ENCODE measurements around the gene WT1. TPM values are rescaled to one million over a fixed set of nuclear protein-coding genes. Genes with fewer than 3 reads are reported as not detected.

WT1 gene
- total and polyA plus RNA-seq, 2 of the 4 experiments (the other 2 are of a cell fraction): not detected

- H4K5ac ChIP-seq (ENCODE audit: low read depth, low read length): no peak overlapping the region
- no peaks in the 10 kb centered on the region for H3K79me1 ChIP-seq (ENCODE audit: low read depth in 1 of 2, low read length in 2 of 2)
- no peaks in the 10 kb centered on the region for H4K20me1 ChIP-seq (ENCODE audit: insufficient read depth, low read length)
- H3K4me1 ChIP-seq (ENCODE audit: control insufficient read depth, insufficient read depth, low read length): no peaks in the 10 kb centered on the region
- BruUV-seq (replicated peaks): no TSS peak
- no peak overlapping the region for H2BK20ac ChIP-seq (ENCODE audit: low read depth, low read length)
- no peak overlapping the region for H3K18ac ChIP-seq (ENCODE audit: low read depth, low read length)
- H2AK5ac ChIP-seq (ENCODE audit: low read depth, low read length): no peak overlapping the region
- no peak overlapping the region for H3K4ac ChIP-seq (ENCODE audit: low read depth, low read length)
- no peak overlapping the region for H2AFZ ChIP-seq (replicated peaks; ENCODE audit: low read length, poor library complexity)
- no peak overlapping the region for H2AK9ac ChIP-seq (replicated peaks; ENCODE audit: low read depth, low read length, poor library complexity)
- in situ Hi-C loops (cut with MboI; ENCODE audit: low sequenced_read_pairs) (no loop called here), intact Hi-C loops (cut with micrococcal nuclease) (loop anchor here (10.0 kb wide), 1 partner anchor 57 kb away; no protein-coding TSS in a partner anchor), dilution Hi-C loops (cut with HindIII; ENCODE audit: low sequenced_read_pairs, unreplicated experiment) (no loop called here)
- ATAC-seq (ENCODE audit: low read depth): no peak
- no peak overlapping the region for H3K4me2 ChIP-seq (ENCODE audit: low read depth, low read length)
- H4K91ac ChIP-seq (ENCODE audit: insufficient read depth, low read depth, low read length): no peak overlapping the region
- no CpG with 5 or more reads among the region's 10 CpGs for WGBS, 2 experiments (ENCODE audit: extremely low coverage in 2 of 2, insufficient read length in 1 of 2)
- no peak overlapping the region for H2BK5ac ChIP-seq (ENCODE audit: low read depth, low read length, poor library complexity, severe bottlenecking)
- no peak overlapping the region for H3K27ac ChIP-seq (ENCODE audit: insufficient read depth, low read length)
- no peak overlapping the region for H2BK120ac ChIP-seq (ENCODE audit: low read depth, low read length)
- H3K4me3 ChIP-seq (ENCODE audit: insufficient read depth, low read depth, low read length): no peak overlapping the region
- DNase-seq: no peak
- TF ChIP-seq ELK1 (IDR thresholded peaks at IDR 0.05; ENCODE audit: borderline replicate concordance, low read depth, low read length) (no peak), SMC3 (IDR thresholded peaks at IDR 0.05; ENCODE audit: low read depth, low read length) (no peak), CEBPB (IDR thresholded peaks at IDR 0.05; ENCODE audit: low read depth, low read length) (no peak), RFX5 (IDR thresholded peaks at IDR 0.05; ENCODE audit: low read depth, low read length) (no peak)
- H3K14ac ChIP-seq (replicated peaks; ENCODE audit: low read depth, low read length): no peak overlapping the region
- no peaks in the 10 kb centered on the region for H3K9me1 ChIP-seq (ENCODE audit: insufficient read depth, low read length)
- peaks cover 3% of the 10 kb centered on the region for H3K27me3 ChIP-seq (ENCODE audit: control insufficient read depth, insufficient read depth, low read length)
- CTCF ChIA-PET: no interaction called here
- no peak overlapping the region for H3K23ac ChIP-seq (ENCODE audit: low read depth, low read length)
- H3K56ac ChIP-seq (ENCODE audit: extremely low read depth, insufficient read depth, low read length): no peak overlapping the region
- no peak overlapping the region for H3K9ac ChIP-seq (ENCODE audit: low read depth, low read length)
- no peaks in the 10 kb centered on the region for H3K9me3 ChIP-seq (ENCODE audit: control insufficient read depth, insufficient read depth, low read length)
- POLR2A ChIA-PET (ENCODE audit: unreplicated experiment): no interaction called here
- H2BK15ac ChIP-seq (ENCODE audit: low read depth, low read length): no peak overlapping the region
- no peak overlapping the region for H4K8ac ChIP-seq (ENCODE audit: low read depth in 2 of 2, low read length in 2 of 2)
- H3K36me3 ChIP-seq (ENCODE audit: control insufficient read depth, insufficient read depth, low read length): no peaks in the 10 kb centered on the region
Measured at GRCh38 chr11:32341620-32342613, 93.4 kb downstream of the WT1 start.
